Lower lobe of right lung (tissue), 2 donors: Measurements from ENCODE around the gene TNNT2. TPM values are rescaled to one million over a fixed set of nuclear protein-coding genes. Genes with fewer than 3 reads are reported as not detected.

Experiments
- ATAC-seq, 2 donors: fragments of 200-7000 bp; cut with Tn5 transposase; one replicate each; pipeline ENCODE4 v1.9.1; 2020 to 2022; ENCODE audit warnings: mild to moderate bottlenecking in 2 of 2, moderate library complexity in 2 of 2
- DNase-seq: peaks from one replicate; pipeline ENCODE4 v3.0.0-alpha.2; 2020
- H3K27ac ChIP-seq: fragments of 200-600 bp; one replicate; pipeline ENCODE4 v1.8.0; 2022
- H3K27me3 ChIP-seq: fragments of 200-600 bp; one replicate; pipeline ENCODE4 v1.8.0; 2022; ENCODE audit warnings: low read depth
- H3K36me3 ChIP-seq: fragments of 200-600 bp; one replicate; pipeline ENCODE4 v1.8.0; 2022; ENCODE audit warnings: mild to moderate bottlenecking
- H3K4me1 ChIP-seq: fragments of 200-600 bp; one replicate; pipeline ENCODE4 v1.8.0; 2022
- H3K4me3 ChIP-seq: fragments of 200-600 bp; one replicate; pipeline ENCODE4 v1.8.0; 2022; ENCODE audit warnings: mild to moderate bottlenecking
- H3K9me3 ChIP-seq: fragments of 200-600 bp; one replicate; pipeline ENCODE4 v1.8.0; 2022
- CTCF ChIP-seq: fragments of 200-600 bp; IDR thresholded peaks from one replicate; pipeline ENCODE4 v1.8.0; 2022; ENCODE audit warnings: antibody characterized with exemption, mild to moderate bottlenecking
- intact Hi-C: fragments of 100-400 bp; cut with DNase I; formaldehyde crosslinking; loops from one replicate; pipeline ENCODE4 v1.11.0; 2022
- total RNA-seq: library from RNA; stranded (reverse); fragmentation: NEBNext Ultra II Directional; extraction: Animal tissue kit (Norgen Biotek cat#: 25700); gene quantifications from one replicate; pipeline ENCODE4 v1.2.1, GENCODE V29; 2021
- donor health status: DM: no; HTN: yes; CAD: no; lungs with severe emphysema.

TNNT2 gene
- total RNA-seq, 1 donor from 2014 or later: 6.4 TPM

GRCh38 chr1:201324821-201325677, 52.4 kb downstream of the TNNT2 start:
- H3K9me3 ChIP-seq: no peaks in the 10 kb centered on the region
- intact Hi-C loops: no loop called here
- peaks cover 8% of the 10 kb centered on the region for H3K4me1 ChIP-seq
- no peak overlapping the region for H3K27ac ChIP-seq
- H3K36me3 ChIP-seq: no peaks in the 10 kb centered on the region
- DNase-seq (peak; percentile 22), ATAC-seq (no peak)
- no peak for TF ChIP-seq CTCF
- H3K4me3 ChIP-seq: no peak overlapping the region
- H3K27me3 ChIP-seq: no peaks in the 10 kb centered on the region

DNA sequence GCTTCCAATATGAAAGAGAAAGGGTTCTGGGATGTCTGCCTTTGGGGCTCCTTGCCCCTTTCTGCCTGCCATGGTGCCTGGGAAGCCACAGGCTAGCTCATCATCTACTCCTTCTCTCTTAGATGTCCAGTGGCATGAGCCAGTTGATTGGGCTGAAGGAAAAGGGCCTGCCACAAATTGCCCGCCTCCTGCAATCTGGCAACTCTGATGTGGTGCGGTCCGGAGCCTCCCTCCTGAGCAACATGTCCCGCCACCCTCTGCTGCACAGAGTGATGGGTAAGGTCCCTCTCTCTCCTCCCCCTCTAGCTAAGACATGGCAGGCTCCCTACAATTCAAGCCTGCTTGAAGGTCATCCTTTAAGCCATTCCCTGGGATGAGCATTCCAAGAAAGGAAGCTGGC, 53.2 kb downstream of the TNNT2 start:
- intact Hi-C loops: no loop called here
- Histone ChIP-seq H3K27me3 (no peaks in the 10 kb centered on the region), H3K9me3 (no peaks in the 10 kb centered on the region), H3K4me1 (peaks cover 1% of the 10 kb centered on the region), H3K4me3 (no peak overlapping the region), H3K36me3 (no peaks in the 10 kb centered on the region), H3K27ac (no peak overlapping the region)
- no peak for TF ChIP-seq CTCF
- DNase-seq (peak; percentile 14), ATAC-seq (no peak)

GRCh38 chr1:201322653-201323510, 54.6 kb downstream of the TNNT2 start:
- H3K9me3 ChIP-seq: no peaks in the 10 kb centered on the region
- no peak overlapping the region for H3K4me3 ChIP-seq
- no peak overlapping the region for H3K27ac ChIP-seq
- TF ChIP-seq CTCF: no peak
- ATAC-seq (no peak), DNase-seq (peak; percentile 28)
- no peaks in the 10 kb centered on the region for H3K36me3 ChIP-seq
- intact Hi-C loops: no loop called here
- no peaks in the 10 kb centered on the region for H3K4me1 ChIP-seq
- no peaks in the 10 kb centered on the region for H3K27me3 ChIP-seq

GRCh38 chr1:201321826-201322390, 55.6 kb downstream of the TNNT2 start:
- intact Hi-C loops: no loop called here
- Histone ChIP-seq H3K36me3 (no peaks in the 10 kb centered on the region), H3K9me3 (no peaks in the 10 kb centered on the region), H3K4me1 (no peaks in the 10 kb centered on the region), H3K27me3 (no peaks in the 10 kb centered on the region), H3K4me3 (no peak overlapping the region), H3K27ac (no peak overlapping the region)
- ATAC-seq (no peak), DNase-seq (peak; percentile 37)
- no peak for TF ChIP-seq CTCF

DNA sequence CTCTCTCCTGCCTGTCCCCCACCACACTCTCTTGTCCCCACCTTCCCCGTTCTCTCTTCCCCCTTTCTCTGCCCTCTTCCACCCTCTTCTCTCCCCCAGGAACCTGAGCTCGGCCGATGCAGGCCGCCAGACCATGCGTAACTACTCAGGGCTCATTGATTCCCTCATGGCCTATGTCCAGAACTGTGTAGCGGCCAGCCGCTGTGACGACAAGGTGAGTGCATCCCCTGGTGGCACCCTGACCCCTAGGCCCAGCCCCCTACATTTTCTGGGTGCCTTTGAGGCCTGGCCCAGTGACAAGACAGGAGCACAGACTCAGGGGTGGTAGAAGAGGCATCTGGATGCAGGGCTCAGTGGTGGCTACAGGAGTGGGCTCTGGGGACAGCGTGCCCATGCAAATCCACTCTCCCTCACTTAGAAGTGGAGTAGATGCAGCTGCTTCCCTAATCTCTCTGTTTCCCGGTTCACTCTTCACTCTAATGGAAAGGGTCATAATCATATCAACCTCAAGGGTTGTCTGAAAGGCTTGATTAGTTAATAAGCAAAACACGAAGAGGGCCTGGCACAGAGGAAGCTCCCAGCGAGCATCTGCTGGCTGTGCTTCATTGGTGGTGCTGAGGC, 57.2 kb downstream of the TNNT2 start:
- H3K9me3 ChIP-seq: no peaks in the 10 kb centered on the region
- H3K4me1 ChIP-seq: no peaks in the 10 kb centered on the region
- DNase-seq (peak; percentile 38), ATAC-seq (no peak)
- intact Hi-C loops: no loop called here
- no peaks in the 10 kb centered on the region for H3K27me3 ChIP-seq
- H3K27ac ChIP-seq: no peak overlapping the region
- H3K36me3 ChIP-seq: no peaks in the 10 kb centered on the region
- H3K4me3 ChIP-seq: no peak overlapping the region
- no peak for TF ChIP-seq CTCF
